Urinary bladder (tissue), 4 donors: ENCODE results near the gene CNTNAP2. TPM values are rescaled to one million over a fixed set of nuclear protein-coding genes. Genes with fewer than 3 reads are reported as not detected.

ENCODE experiments used
- DNase-seq: peaks from one replicate; pipeline ENCODE4 v3.0.0-alpha.2; 2015; ENCODE audit errors: extremely low spot score
- H3K27ac ChIP-seq: one replicate; pipeline ENCODE4 v1.5.1; 2013; ENCODE audit warnings: low read depth, mild to moderate bottlenecking, moderate library complexity
- H3K36me3 ChIP-seq: one replicate; pipeline ENCODE4 v1.6.1; 2013; ENCODE audit warnings: mild to moderate bottlenecking, moderate library complexity; ENCODE audit not compliant: insufficient read depth
- H3K4me1 ChIP-seq: one replicate; pipeline ENCODE4 v1.6.1; 2013; ENCODE audit warnings: mild to moderate bottlenecking, moderate library complexity; ENCODE audit not compliant: insufficient read depth
- H3K4me3 ChIP-seq: one replicate; pipeline ENCODE4 v1.5.1; 2013; ENCODE audit warnings: low read depth, low read length
- WGBS: extraction: QIAGEN DNeasy Blood & Tissue Kit; methylation state at CpG from one replicate; pipeline ENCODE4 v1.1.7; 2013; 5-methylcytosine and 5-hydroxymethylcytosine counted together
- polyA plus RNA-seq: library from polyadenylated mRNA; stranded (reverse); fragments of 200-250 nt; gene quantifications from one replicate; pipeline ENCODE4 v1.2.3, GENCODE V29; 2013
- total RNA-seq: library from RNA; depleted of rRNA; stranded (reverse); fragments of >200 nt; gene quantifications from one replicate; pipeline ENCODE4 v1.2.3, GENCODE V29; 2014
- donor health status: healthy with polysubstance abuse.
- donor health status: healthy.

CNTNAP2 gene
- total and polyA plus RNA-seq, 2 donors, result 0.28 to 23.3 TPM

GRCh38 chr7:148021507-148022045 lies 1905.0 kb downstream of the CNTNAP2 start:
- 91% methylated on average over 17 of the region's 17 CpGs for WGBS
- no peak for DNase-seq

GRCh38 chr7:148022832-148023231 lies 1906.2 kb downstream of the CNTNAP2 start:
- DNase-seq, result no peak
- Histone ChIP-seq H3K36me3 (no peaks in the 10 kb centered on the region), H3K4me1 (no peaks in the 10 kb centered on the region), H3K27ac (no peak overlapping the region), H3K4me3 (no peak overlapping the region)
- WGBS, result 93% methylated on average over 9 of the region's 9 CpGs

More at GRCh38 chr7:148021507-148022045, 1905.0 kb downstream of the CNTNAP2 start:
- Histone ChIP-seq H3K36me3 (no peaks in the 10 kb centered on the region), H3K27ac (no peak overlapping the region), H3K4me3 (no peak overlapping the region), H3K4me1 (no peaks in the 10 kb centered on the region)

GRCh38 chr7:148026713-148027112 lies 1910.1 kb downstream of the CNTNAP2 start:
- WGBS, result 65% methylated on average over 5 of the region's 5 CpGs

GRCh38 chr7:148028165-148028564 lies 1911.6 kb downstream of the CNTNAP2 start:
- Histone ChIP-seq H3K4me1 (no peaks in the 10 kb centered on the region), H3K36me3 (no peaks in the 10 kb centered on the region), H3K4me3 (no peak overlapping the region), H3K27ac (no peak overlapping the region)
- no peak for DNase-seq
- 95% methylated on average over 3 of the region's 3 CpGs for WGBS

More at GRCh38 chr7:148026713-148027112, 1910.1 kb downstream of the CNTNAP2 start:
- H3K4me1 ChIP-seq, result no peaks in the 10 kb centered on the region
- no peaks in the 10 kb centered on the region for H3K36me3 ChIP-seq
- no peak overlapping the region for H3K27ac ChIP-seq
- no peak overlapping the region for H3K4me3 ChIP-seq
- no peak for DNase-seq

GRCh38 chr7:148031019-148031418 lies 1914.4 kb downstream of the CNTNAP2 start:
- 49% methylated on average over 2 of the region's 2 CpGs for WGBS

GRCh38 chr7:148031811-148032210 lies 1915.2 kb downstream of the CNTNAP2 start:
- DNase-seq, result no peak
- no peaks in the 10 kb centered on the region for H3K36me3 ChIP-seq

More at GRCh38 chr7:148031019-148031418, 1914.4 kb downstream of the CNTNAP2 start:
- Histone ChIP-seq H3K4me1 (no peaks in the 10 kb centered on the region), H3K27ac (no peak overlapping the region), H3K4me3 (no peak overlapping the region), H3K36me3 (no peaks in the 10 kb centered on the region)
- no peak for DNase-seq

GRCh38 chr7:148035950-148036349 lies 1919.3 kb downstream of the CNTNAP2 start:
- 78% methylated on average over 1 of the region's 1 CpG for WGBS
- Histone ChIP-seq H3K27ac (no peak overlapping the region), H3K4me1 (no peaks in the 10 kb centered on the region), H3K36me3 (no peaks in the 10 kb centered on the region), H3K4me3 (no peak overlapping the region)
- no peak for DNase-seq

More at GRCh38 chr7:148031811-148032210, 1915.2 kb downstream of the CNTNAP2 start:
- H3K27ac ChIP-seq, result no peak overlapping the region
- 75% methylated on average over 8 of the region's 8 CpGs for WGBS
- H3K4me3 ChIP-seq, result no peak overlapping the region
- no peaks in the 10 kb centered on the region for H3K4me1 ChIP-seq

GRCh38 chr7:148037044-148037443 lies 1920.4 kb downstream of the CNTNAP2 start:
- Histone ChIP-seq H3K4me3 (no peak overlapping the region), H3K4me1 (no peaks in the 10 kb centered on the region), H3K27ac (no peak overlapping the region), H3K36me3 (no peaks in the 10 kb centered on the region)
- DNase-seq, result no peak
- WGBS, result 91% methylated on average over 2 of the region's 2 CpGs

GRCh38 chr7:148041156-148041555 lies 1924.6 kb downstream of the CNTNAP2 start:
- no peaks in the 10 kb centered on the region for H3K36me3 ChIP-seq
- no peak for DNase-seq
- no peaks in the 10 kb centered on the region for H3K4me1 ChIP-seq
- no peak overlapping the region for H3K27ac ChIP-seq
- H3K4me3 ChIP-seq, result no peak overlapping the region
- 92% methylated on average over 3 of the region's 3 CpGs for WGBS

- H3K4me1 ChIP-seq, result no peaks in the 10 kb centered on the region
- no peak overlapping the region for H3K4me3 ChIP-seq
- no peaks in the 10 kb centered on the region for H3K36me3 ChIP-seq
- WGBS, result 93% methylated on average over 3 of the region's 3 CpGs
- no peak overlapping the region for H3K27ac ChIP-seq
- DNase-seq, result no peak
These were observed 1926.5 kb downstream of the CNTNAP2 start for GRCh38 chr7:148042935-148043631.

GRCh38 chr7:148044173-148044572 lies 1927.6 kb downstream of the CNTNAP2 start:
- WGBS, result 94% methylated on average over 9 of the region's 9 CpGs
- Histone ChIP-seq H3K4me1 (no peaks in the 10 kb centered on the region), H3K27ac (no peak overlapping the region), H3K36me3 (no peaks in the 10 kb centered on the region), H3K4me3 (no peak overlapping the region)
- DNase-seq, result no peak

GRCh38 chr7:148045521-148045920 lies 1928.9 kb downstream of the CNTNAP2 start:
- H3K4me3 ChIP-seq, result no peak overlapping the region

GRCh38 chr7:148049068-148049467 lies 1932.5 kb downstream of the CNTNAP2 start:
- H3K36me3 ChIP-seq, result no peaks in the 10 kb centered on the region
- no peaks in the 10 kb centered on the region for H3K4me1 ChIP-seq
- 86% methylated on average over 4 of the region's 4 CpGs for WGBS
- H3K27ac ChIP-seq, result no peak overlapping the region
- no peak overlapping the region for H3K4me3 ChIP-seq
- no peak for DNase-seq

More at GRCh38 chr7:148045521-148045920, 1928.9 kb downstream of the CNTNAP2 start:
- H3K27ac ChIP-seq, result no peak overlapping the region
- no peaks in the 10 kb centered on the region for H3K36me3 ChIP-seq
- no peak for DNase-seq
- H3K4me1 ChIP-seq, result no peaks in the 10 kb centered on the region
- 81% methylated on average over 6 of the region's 6 CpGs for WGBS

GRCh38 chr7:148050492-148051158 lies 1934.0 kb downstream of the CNTNAP2 start:
- no peak overlapping the region for H3K27ac ChIP-seq
- DNase-seq, result no peak
- 80% methylated on average over 3 of the region's 3 CpGs for WGBS
- no peak overlapping the region for H3K4me3 ChIP-seq
- H3K36me3 ChIP-seq, result no peaks in the 10 kb centered on the region
- H3K4me1 ChIP-seq, result no peaks in the 10 kb centered on the region
